Inflammatory macrophage treated with lipopolysaccharide for 1 hour (primary cell): Measurements from ENCODE around the gene OR2A1.
"Not testable (repeated sequence)": the region's sequence is repeated elsewhere in the genome, so short reads cannot be mapped to it uniquely, and the experiment has no call there.

Experiments
- DNase-seq, 2 donors: peaks; one replicate each; pipeline ENCODE4 v3.0.0-alpha.2; 2020 to 2022

OR2A1 gene, protein sequence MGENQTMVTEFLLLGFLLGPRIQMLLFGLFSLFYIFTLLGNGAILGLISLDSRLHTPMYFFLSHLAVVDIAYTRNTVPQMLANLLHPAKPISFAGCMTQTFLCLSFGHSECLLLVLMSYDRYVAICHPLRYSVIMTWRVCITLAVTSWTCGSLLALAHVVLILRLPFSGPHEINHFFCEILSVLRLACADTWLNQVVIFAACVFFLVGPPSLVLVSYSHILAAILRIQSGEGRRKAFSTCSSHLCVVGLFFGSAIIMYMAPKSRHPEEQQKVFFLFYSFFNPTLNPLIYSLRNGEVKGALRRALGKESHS

DNA sequence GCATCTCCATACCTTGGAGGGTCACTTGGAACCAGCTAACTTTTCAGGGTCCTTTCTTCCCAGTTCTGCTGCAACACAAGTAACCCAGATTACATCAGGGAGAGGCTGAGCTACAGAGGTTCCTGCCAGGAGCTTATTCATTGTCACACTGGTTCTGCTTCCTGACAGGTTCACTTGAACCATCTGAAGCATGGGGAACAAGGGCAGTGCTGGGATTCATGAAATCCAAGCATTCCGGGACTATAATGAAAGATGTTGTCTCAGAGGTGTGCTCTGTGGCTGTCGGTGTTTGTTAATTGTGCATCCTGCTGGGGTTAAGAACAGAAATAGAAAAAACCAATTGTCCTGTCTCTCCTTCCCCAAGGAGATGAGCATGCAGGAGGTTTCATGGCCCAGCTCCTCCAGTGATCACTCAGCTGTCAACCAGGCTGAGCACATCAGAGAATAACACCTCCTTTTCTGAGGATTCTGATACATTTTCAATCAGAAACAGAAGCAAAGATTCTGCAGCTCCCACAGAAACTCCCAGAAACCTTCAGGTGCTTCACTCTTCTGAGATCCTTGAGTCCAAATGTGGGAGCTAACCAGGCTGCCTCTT, at the start of gene OR2A1:
Gene OR2A1, plus strand, starts transcription at position 548 of the 598 bp plus-strand sequence. CDS start 5,706 bp downstream, outside the sequence.
- not testable (repeated sequence) for DNase-seq

DNA sequence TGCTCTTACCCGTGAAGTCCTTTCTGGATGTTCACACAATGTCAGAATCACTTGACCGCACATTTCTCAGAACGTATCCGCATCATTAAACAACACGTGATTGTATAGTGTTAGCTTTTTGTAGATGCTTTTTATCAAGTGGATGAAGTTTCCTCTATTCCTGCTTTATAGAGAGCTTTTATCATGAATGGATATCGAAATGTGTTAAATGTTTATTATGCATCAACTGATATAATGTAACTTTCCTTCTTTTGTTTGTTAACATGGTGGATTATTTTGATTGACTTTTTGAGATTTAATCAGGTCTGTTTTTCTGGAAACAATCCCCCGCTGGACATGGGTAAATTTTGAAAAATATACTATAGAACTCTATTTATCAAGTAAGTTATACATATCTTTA, 47.5 kb upstream of the OR2A1 start, which contains the start of gene OR2A7:
Gene OR2A7, minus strand, starts transcription at position 101 of the 400 bp plus-strand sequence. CDS start 5,164 bp downstream, outside the sequence.
- not testable (repeated sequence) for DNase-seq

DNA sequence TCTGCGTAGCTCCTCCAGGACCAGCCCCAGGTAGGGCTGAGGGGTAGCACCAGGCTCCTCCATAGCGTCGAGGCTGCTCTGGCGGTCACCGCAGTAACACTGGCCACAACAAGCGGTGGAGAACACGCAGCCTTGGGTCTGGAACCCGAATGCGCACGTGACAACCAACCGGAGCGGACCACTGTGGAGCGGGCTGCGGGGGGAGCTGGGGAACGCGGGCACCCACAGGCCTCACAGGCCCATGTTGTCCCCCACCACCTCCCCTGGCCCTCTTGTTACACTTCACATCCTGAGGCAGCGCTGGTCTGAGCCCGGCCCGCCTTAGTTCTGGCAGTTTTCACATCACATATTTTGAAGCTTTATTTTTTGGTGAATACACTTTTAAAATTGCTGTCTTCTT, 43.0 kb upstream of the OR2A1 start, which contains the start of gene CTAGE8:
Gene CTAGE8, minus strand, starts transcription at position 101 of the 400 bp plus-strand sequence. Its CDS starts 38 bp downstream, at position 63.
- DNase-seq: not testable (repeated sequence)

DNA sequence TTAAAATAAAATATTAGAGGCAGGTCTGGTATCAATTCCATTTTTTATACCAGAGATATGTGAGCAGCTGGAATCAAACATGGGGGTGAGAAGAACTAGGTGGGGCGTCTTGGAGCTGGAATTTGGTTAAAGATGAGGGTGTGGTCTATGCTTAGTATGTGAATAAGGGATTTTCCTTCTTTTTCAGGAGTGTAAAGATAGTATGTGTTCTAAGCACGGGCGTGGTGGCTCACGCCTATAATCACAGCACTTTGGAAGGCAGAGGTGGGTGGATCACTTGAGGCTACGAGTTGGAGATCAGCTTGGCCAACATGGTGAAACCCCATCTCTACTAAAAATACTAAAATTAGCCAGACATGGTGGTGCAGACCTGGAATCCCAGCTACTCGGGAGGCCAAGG, 36.9 kb upstream of the OR2A1 start:
- not testable (repeated sequence) for DNase-seq

DNA sequence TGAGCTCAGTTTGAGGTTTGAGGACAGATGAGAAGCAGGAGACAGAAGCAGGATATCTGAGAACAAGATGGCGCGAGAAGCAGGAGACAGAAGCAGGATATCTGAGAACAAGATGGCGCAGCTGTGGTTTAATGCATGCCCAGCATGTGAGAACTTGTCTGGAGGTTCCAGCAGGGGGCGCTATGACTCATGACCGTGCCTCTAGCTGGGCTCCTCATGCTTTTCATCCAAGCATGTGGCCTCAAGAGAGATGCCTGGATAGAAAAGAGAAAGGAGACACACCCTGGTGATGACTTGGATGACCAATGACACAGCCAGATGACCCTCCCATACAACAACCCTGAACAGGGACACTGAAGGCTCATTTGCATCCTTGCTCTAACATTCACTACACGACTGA, 32.2 kb upstream of the OR2A1 start:
- DNase-seq: not testable (repeated sequence)

DNA sequence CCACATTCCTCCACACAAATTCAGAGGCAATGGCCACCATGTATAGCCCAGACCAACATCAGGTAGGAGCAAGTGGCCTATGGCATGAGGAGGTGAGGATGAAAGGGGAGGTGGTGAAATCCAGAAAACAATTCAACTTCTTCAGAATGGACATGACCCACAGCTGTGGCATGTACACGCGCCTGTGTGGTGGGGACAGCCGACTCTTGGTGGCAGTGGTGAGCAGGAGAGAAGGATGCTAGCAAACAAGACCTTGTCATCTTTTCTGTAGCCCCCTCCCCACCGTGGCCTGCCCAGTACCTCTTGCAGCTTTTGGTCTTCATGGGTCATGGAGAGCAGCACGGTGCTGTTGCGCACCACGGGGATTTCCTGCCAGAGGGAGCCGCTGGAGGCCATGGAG, 30.2 kb upstream of the OR2A1 start:
- DNase-seq: not testable (repeated sequence)

DNA sequence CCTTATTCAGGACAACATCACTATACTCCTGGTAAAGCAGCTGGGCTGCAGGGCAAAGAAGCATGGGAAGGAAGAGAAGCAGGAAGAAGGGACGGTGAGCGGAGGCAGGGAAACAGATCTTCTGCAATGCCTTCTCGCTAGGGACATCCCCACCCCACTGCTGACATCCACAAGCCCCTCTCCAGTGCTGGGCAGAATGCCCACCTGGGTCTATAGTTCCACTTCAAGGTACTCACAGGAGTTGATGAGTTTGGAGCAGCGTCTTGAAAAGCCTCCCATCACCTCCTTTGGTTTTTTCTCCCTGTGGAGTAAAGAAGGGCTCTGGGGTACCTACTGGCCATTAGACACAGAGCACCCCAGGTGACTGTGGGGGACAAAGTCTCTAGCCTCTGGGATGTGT, 29.7 kb upstream of the OR2A1 start:
- DNase-seq: not testable (repeated sequence)

DNA sequence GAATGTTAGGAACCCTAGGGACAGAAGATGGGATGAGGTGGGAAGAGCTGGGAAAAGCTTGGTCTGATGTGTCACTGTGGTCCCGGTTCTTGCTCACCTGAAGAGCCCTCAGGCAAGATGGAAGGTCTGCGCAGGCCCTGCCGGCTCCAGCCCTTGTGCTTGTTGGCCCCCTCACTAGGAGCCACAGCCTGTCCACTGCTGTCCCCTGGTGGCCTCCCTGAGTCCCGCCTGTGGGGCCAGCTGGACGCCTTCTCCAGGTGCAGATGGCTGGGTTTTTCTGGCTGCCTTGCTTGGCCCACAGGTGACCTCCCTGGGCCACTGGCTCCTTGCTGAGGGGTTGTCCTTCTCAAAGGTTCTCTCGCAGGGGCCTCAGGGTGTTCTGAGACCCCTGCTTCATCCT, 28.5 kb upstream of the OR2A1 start:
- not testable (repeated sequence) for DNase-seq

DNA sequence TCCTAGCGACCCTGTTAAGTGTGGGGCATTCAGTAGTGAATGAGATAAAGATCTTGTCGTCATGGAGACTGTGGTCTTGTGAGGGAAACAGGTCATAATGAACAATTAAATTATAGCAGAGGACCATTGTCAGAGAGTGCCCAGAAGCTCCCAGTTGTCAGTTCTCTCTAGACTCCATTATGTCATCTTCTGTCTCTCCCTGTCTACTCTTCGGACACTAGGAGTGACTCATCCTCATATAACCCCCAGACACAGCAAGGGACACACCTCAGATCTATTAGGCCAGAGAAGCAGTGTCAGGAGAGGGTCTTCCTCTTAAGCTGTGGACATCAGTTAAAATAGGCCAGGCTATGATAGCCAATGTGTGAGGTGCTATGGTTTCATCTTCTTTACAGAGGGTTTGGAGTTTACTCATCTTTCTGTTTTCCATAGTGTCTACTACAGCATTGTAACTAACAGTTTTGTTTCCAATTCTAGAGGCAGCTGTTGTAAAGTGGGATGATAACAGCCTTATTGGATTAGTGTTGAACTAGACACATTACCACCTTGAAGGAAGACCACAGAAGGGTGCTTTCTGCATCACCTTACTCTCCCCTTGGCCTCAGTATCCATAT, 24.9 kb upstream of the OR2A1 start:
- DNase-seq: not testable (repeated sequence)

DNA sequence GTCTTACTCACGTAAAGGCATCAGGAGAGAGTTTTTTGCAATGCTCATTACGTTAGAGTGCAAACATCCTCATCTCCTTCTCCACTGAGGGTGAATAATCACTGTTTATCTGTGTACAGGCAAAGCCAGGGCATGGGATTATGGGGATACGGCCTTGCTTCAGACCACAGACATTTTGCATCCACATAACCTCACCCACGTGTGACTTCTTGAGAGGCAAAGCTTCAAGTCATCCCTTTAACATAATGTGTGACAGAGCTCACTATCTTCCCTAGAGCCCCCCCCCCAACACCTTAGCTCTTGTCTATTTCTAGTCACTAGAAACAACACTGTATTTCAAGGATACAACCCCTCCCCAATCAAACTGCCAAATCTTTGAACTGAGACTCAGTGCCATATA, 20.6 kb upstream of the OR2A1 start:
- peak in 1 of 2 donors; percentile 0 for DNase-seq

DNA sequence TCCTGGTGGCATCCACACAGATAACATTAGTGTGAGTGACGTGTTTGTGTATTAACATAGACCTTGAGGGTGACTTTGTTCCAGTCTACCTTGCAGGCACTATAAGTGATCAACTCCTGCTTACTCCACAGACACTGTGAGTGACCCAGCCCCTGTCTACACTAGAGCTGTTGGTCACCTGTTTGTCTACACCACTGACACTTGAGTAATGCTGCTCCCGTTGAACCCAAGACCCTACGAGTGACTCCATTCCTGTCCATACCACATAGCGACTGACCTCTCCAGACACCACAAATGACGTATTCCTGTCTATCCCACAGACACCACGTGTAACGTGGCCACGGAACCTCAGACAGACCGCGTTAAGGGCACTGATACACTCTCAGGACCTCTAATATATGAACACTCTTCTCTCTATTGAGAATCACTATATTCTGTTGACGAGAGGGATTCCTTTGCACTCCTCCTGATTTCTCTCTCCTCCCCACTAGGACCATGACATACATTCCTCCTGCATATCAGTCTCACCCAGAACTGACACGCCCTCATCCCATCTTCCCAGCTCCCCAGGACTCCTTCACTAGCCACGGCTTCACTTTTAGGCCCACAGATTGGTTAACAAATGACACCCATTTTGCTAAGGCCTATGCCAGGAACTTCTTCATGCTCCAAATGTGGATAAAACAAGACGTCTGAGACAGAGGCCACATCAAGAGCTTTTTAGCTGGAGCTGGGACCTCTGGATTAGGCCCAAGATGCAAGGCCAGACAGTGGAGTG, 19.6 kb upstream of the OR2A1 start:
- not testable (repeated sequence) for DNase-seq

DNA sequence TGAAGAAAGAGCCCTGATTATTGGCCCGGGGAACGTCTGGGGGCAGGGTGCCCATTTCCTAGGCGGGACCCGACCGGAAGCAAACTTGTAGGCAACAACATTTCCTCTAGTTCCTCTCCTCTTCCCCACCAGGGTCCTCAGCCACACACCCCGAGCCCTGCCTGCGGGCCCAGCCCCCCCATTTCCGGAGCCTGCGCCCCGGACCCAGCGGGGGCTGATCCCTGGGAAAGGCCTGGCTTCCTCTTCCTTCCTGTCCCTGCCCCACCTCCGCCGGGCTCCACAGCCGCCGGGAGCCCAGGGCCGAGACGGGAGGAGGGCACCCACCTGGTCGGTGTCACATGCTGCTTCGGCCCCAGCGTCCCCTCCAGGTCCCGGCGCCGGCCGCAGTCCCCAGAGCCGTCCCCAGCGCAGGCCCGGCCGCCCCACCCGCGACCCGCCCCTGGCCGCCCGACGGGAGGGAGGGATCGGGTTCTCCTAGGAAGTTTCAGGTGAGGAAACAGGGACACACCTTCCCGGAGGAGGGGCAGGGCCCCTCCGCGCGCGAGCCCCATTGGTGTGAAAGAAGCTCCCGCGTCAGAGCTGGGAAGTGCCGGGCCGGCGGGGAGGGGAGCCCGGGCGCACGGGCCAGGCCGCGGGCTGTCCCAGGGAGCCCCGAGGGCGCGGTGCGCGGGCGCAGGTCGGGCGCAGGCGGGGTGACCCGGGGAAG, 18.3 kb upstream of the OR2A1 start:
- DNase-seq: not testable (repeated sequence)

DNA sequence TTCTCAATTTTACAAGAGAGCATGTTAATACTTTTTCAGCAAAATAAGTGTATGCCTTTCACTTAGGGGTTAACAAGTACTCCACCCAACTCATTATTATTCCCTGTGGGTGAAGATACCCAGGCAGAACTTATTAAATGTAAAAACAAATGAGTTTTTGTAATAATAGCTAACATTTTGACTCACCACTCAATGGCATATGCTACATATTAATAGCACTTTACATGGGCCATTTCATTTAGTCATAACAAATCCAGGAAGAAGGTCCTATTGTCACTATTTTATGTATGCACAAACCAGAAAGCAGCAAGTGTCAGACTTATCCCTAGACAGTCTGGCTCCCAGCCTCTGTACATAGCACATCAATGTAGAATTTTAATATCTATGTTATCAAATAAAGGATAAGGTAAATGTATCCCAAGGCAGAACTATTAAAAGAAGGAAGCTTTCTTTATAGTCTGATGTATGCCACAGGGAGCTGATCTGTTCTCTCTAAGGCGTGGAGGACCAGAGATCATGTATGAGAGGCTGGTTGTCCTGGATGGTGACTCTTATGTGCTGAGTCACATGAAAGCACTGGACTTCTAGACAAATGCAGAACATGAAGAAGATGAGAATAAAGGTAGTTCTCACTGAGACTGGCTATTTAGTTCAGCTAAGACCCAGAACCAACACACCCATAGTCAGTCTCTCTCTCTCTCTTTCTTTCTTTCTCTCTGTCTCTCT, 9.5 kb upstream of the OR2A1 start:
- DNase-seq: not testable (repeated sequence)

DNA sequence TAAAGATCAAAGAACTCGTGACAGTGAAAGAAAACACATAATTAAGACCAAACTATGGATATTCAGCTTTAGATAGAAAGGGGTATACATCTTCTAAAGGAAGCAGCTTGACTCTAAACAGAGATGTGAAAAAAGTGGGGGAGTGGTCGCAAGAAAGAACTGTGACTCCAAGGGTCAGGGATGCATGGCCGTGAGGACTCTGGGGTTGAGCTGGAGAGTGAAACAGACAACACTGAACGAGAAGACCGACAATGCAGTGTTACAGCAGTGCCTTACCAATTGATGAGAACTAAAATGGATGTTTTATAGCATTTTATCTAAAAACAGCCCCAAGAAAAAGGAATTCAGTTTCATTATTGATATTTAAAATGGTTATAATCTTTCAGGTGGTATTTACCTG, 8.6 kb upstream of the OR2A1 start:
- not testable (repeated sequence) for DNase-seq

DNA sequence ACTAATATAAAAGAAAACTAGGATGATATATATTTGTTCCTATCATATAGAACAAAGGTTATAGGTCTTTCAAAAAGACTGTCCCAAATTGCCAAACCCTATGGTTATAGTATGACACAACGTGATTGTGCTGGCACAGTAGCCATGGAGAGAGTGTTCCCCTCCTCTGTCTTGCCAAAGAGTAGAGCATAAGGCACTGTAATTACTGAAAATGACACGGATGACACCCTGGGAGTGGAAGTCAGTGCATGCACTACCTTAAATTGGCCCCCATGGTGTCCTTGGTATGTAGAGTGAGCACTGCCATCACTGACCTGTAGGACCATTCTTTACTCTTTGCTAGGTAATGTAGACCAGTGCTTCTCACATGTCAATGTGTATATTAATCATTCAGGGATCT, 7.1 kb upstream of the OR2A1 start:
- DNase-seq: not testable (repeated sequence)

DNA sequence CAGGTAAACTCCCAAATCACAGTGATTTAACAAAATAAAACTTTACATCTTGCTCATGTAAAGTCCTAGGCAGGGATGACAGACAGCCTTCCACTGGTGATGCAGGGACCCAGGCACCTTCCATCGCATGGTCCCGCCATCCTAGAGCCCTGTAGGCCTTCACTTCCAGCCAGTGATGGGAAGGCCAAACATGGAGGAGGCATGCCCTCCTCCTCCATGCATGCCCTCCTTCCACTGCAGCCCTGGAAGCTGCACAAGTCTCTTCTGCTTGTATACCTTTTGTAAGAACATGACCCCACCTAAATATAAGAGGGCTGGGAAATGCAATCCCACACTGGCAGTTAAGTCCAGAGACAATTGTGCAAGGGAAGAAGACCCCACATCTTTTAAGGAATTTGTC, 2.5 kb upstream of the OR2A1 start:
- not testable (repeated sequence) for DNase-seq

DNA sequence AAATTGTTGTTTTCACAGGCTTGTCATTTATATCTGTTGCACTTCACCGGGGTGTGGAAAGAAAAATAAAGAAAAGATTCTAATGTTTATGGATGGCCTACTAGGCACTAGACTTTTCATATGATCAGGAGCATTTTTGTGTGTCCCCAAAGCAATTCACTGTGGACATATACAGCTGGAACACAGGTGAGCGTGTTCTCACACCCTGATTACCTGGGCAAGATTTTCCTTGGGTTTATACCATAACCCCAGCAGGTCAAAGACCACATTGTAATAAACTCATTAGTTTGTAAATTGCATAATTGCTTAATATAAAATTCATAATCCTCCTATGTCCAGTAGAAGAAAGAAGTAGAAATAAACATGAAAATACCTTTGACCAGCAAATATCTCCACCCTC, 1.0 kb upstream of the OR2A1 start:
- DNase-seq: not testable (repeated sequence)

DNA sequence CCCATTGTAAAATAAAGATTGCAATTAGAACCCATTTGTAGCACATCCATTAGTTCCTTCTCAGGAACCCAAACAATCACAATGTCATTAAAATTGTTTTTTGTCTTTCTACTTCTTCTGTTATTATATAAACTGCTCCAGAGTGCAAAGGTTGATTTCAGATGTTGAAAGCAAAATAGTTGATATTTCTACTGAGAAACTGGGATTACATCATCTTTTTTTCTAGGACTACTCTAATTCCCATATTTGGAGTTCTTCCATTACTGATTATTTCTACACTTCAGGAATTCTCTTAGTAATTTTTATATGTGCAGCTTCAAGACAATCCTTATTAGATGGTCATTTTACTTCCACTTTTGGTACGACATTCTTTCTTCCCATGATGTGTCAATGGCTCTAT, 5.3 kb downstream of the OR2A1 start:
- DNase-seq: not testable (repeated sequence)

DNA sequence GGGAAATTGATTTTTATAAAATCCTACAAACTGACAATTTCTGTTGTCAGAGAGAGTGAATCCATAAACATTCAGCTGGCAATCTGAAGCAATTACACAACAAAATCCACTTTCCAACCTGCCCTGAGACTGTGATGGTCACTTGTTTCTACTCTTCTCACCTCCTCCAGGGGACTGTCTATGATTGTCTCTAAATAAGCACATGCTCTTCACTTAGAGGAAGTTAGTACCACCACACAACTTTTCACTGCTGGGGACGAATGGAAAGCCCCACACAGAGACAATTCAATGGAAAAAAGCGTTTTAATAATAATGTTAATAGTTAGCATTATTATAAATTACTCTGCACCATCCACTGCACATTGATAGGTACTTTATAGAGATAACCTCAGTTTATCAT, 7.3 kb downstream of the OR2A1 start:
- not testable (repeated sequence) for DNase-seq

DNA sequence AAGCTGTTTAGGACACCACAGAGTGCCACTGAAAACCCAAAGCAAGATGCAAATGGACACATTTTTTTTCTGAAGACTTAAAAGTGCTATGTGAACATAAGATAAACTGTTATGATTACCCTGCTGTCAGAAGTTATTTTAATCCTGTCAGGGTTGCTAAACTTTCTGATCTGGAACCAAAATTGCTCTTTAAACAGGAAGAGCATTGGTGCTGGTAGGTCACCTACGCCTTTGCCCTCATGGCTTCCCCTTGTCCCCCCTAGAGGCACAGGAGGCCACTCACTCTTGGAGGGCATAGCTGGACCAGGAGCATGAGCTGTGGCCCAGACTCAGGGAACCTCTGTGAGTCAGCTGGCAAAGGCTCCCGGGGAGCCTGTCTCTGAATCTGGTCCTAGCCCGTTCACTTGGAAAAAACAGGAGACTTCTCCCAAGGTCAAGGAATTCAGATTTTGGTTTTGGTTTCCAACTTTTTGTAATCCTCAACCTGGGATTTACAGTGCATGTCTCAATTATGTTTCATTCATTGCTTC, 9.5 kb downstream of the OR2A1 start:
- DNase-seq: not testable (repeated sequence)

DNA sequence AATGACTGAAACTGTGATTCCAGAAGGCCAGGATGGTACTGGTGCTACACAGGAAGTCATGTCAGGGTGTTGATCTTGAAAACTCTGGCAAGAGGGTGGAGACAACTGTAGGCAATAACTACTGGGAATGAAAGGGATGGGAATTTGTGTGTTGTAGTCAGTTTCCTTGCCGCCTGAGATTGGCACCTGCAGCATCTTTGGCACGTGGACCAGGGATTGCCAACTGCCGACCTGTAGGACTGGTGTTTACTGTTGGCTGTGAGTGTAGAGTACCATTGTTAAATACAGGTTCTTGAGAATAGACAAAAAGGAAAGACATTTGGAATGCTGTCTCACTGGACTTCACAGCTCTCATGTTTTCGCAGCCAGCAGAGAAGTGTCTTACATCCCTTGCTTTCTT, 11.1 kb downstream of the OR2A1 start:
- DNase-seq: not testable (repeated sequence)
